Mesothelial cell of epicardium (in vitro differentiated cells): Measurements from ENCODE around the gene NPB. TPM values are rescaled to one million over a fixed set of nuclear protein-coding genes. Genes with fewer than 3 reads are reported as not detected.
A peak's percentile ranks its signal among the peaks of the same experiment; 100 is the strongest.

Experiments used
- DNase-seq, 2 experiments: peaks; one replicate each; pipeline ENCODE4 v3.0.0; 2021; ENCODE audit warnings: low spot score in 2 of 2; ENCODE audit not compliant: unreplicated experiment in 2 of 2
- H3K27ac Mint-ChIP-seq: 2 replicates; pipeline ENCODE4 v1.8.0; 2021; ENCODE audit warnings: mixed read lengths
- H3K27me3 Mint-ChIP-seq: 2 replicates; pipeline ENCODE4 v1.8.0; 2021; ENCODE audit warnings: low read depth, mixed read lengths
- H3K36me3 Mint-ChIP-seq: 2 replicates; pipeline ENCODE4 v1.8.0; 2021; ENCODE audit warnings: mixed read lengths
- H3K4me1 Mint-ChIP-seq: 2 replicates; pipeline ENCODE4 v1.8.0; 2021; ENCODE audit warnings: mixed read lengths
- H3K4me3 Mint-ChIP-seq: 2 replicates; pipeline ENCODE4 v1.8.0; 2021; ENCODE audit warnings: mild to moderate bottlenecking, moderate library complexity, mixed read lengths
- H3K9me3 Mint-ChIP-seq: 2 replicates; pipeline ENCODE4 v1.8.0; 2021; ENCODE audit warnings: mixed read lengths
- CTCF ChIP-seq: fragments of 200-600 bp; sonication (generic); IDR thresholded peaks from one replicate; pipeline ENCODE4 v1.5.0; 2021; ENCODE audit warnings: antibody characterized with exemption; ENCODE audit not compliant: unreplicated experiment
- total RNA-seq: library from RNA; stranded (reverse); gene quantifications from 3 replicates; pipeline ENCODE4 v1.2.1, GENCODE V29; 2021

NPB gene
- total RNA-seq, 1 donor from 2014 or later, result 1.7 TPM

GRCh38 chr17:81859906-81860755 lies 41.9 kb upstream of the NPB start, which contains the start of gene P4HB:
Gene P4HB, minus strand, starts transcription at chr17:81860535. Its CDS starts 64 bp downstream, at chr17:81860471.
- DNase-seq, result no peak

GRCh38 chr17:81860756-81861568 lies 41.1 kb upstream of the NPB start:
- TF ChIP-seq CTCF, result no peak
- Mint-ChIP-seq H3K36me3 (peaks cover 9% of the 10 kb centered on the region), H3K4me1 (peaks cover 43% of the 10 kb centered on the region), H3K4me3 (peak overlapping the region; percentile 88), H3K27me3 (peaks cover 2% of the 10 kb centered on the region), H3K27ac (peak overlapping the region; percentile 99), H3K9me3 (no peaks in the 10 kb centered on the region)
- DNase-seq, result peak; percentile 99 to 100

More at GRCh38 chr17:81859906-81860755, 41.9 kb upstream of the NPB start, which contains the start of gene P4HB:
- peak within 1 kb of the TSS; percentile 88 for H3K4me3 Mint-ChIP-seq
- no peak for TF ChIP-seq CTCF
- H3K27me3 Mint-ChIP-seq, result peaks cover 2% of the 10 kb centered on the region
- no peaks in the 10 kb centered on the region for H3K9me3 Mint-ChIP-seq
- H3K36me3 Mint-ChIP-seq, result peaks cover 9% of the 10 kb centered on the region
- peaks cover 43% of the 10 kb centered on the region for H3K4me1 Mint-ChIP-seq
- H3K27ac Mint-ChIP-seq, result peak within 1 kb of the TSS; percentile 99

- H3K27me3 Mint-ChIP-seq, result peaks cover 2% of the 10 kb centered on the region
- peak overlapping the region; percentile 51 for H3K27ac Mint-ChIP-seq
- TF ChIP-seq CTCF, result no peak
- peak overlapping the region; percentile 58 for H3K4me3 Mint-ChIP-seq
- peaks cover 2% of the 10 kb centered on the region for H3K36me3 Mint-ChIP-seq
- DNase-seq, result no peak
- no peaks in the 10 kb centered on the region for H3K9me3 Mint-ChIP-seq
- peaks cover 50% of the 10 kb centered on the region for H3K4me1 Mint-ChIP-seq
Measured at GRCh38 chr17:81863123-81863675, 38.8 kb upstream of the NPB start.

DNA sequence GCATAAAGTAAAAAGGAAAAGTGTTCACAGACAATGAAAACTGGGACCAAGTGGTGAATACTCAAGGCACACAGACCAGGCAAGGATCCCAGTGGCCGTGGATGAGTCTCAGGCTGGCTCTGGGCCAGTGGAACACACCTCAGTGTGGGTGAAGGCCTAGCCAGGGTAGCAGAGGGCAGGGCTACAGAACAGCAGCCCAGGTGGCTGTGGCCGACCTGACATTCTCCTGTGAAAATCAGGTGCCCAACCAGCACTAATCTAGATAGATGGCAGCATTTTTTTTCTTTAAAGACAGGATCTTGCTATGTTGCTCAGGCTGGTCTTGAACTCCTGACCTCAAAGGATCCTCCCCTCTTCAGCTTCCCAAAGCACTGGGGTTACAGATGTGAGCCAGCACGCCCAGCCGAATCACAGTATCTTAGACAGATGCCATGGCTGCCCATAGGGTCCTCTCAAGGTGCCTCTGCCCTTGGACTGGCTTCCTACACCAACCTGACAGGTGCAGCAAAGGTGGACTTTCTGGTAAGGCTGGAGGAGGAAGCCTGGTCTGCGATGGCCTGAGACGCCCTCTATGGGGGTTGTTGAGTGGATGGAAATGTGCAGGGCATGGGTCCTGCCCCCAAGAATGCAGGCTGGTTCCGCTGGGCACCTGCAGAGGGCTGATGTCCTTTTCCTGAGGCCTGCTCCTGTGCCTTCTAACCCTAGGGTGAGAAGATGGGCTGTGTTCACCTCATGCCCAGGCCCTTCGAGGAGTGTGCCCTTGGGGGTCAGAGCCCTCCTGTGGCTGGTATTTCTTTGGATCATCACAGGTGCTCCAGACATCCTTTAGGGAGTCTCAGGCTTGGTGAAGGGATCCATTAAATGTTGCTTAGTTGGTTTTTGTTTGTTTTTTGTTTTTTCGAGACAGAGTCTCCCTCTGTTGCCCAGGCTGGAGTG lies 37.9 kb upstream of the NPB start:
- Mint-ChIP-seq H3K27ac (no peak overlapping the region), H3K4me3 (no peak overlapping the region)

More for the DNA sequence above, 37.9 kb upstream of the NPB start:
- Mint-ChIP-seq H3K4me1 (peaks cover 47% of the 10 kb centered on the region), H3K9me3 (no peaks in the 10 kb centered on the region), H3K36me3 (peaks cover 2% of the 10 kb centered on the region), H3K27me3 (peaks cover 2% of the 10 kb centered on the region)
- TF ChIP-seq CTCF, result no peak
- no peak for DNase-seq
